CD1c-positive myeloid dendritic cell (primary cell): ENCODE results near the gene SLC2A4.

Experiments
- DNase-seq: peaks from one replicate; pipeline ENCODE4 v3.0.0-alpha.2; 2016; ENCODE audit errors: extremely low spot score

The SLC2A4 gene

GRCh38 chr17:7306911-7307685, 25.6 kb downstream of the SLC2A4 start, which contains the start of gene EIF5A:
EIF5A (plus strand) TSS chr17:7307628; CDS start chr17:7309636, 2,008 bp downstream.
- DNase-seq, result peak; percentile 100

DNA sequence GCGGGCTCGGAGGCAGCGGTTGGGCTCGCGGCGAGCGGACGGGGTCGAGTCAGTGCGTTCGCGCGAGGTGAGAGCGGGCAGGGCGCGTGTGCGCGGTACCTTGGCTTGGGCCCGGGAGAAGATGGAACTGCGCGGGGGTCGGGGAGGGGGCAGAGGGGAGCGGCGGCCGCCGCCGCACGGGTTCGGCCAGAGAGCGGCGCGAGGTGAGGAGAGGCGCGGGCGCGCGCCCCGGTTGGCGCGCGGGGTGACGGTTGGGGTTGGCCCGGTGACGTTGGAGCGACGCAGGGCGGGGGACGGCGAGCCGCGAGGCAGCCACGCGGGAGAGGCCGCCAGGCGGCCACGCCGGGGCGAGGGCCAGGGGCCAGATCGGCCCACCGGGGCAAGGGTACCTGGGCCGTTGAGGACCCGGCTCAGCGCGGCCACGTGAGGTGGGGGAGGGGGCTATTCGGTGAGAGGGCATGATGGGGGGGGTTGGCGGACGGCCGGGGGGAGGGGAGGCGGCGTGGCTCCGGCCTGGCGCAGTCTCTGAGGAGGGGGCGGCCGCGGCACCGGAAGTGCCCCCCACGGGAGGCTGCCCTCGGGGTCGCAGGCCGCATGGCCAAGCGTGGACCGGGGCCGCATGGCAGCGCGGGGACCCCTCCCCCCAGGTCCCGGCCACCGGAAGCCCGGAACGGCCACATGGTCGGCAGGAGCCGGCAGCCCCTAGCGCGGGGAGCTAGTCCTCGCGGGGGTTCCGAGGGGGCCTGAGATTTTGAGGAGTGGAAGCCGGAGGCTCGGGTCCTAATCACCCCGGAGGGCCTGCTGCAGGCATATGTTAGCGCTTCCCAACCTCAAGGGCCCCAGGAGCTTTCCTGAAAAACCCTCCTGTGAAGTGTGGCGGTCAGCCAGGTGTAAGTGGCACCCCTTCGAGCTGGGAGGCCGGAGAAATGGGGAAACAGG, 26.4 kb downstream of the SLC2A4 start:
- peak; percentile 70 for DNase-seq

DNA sequence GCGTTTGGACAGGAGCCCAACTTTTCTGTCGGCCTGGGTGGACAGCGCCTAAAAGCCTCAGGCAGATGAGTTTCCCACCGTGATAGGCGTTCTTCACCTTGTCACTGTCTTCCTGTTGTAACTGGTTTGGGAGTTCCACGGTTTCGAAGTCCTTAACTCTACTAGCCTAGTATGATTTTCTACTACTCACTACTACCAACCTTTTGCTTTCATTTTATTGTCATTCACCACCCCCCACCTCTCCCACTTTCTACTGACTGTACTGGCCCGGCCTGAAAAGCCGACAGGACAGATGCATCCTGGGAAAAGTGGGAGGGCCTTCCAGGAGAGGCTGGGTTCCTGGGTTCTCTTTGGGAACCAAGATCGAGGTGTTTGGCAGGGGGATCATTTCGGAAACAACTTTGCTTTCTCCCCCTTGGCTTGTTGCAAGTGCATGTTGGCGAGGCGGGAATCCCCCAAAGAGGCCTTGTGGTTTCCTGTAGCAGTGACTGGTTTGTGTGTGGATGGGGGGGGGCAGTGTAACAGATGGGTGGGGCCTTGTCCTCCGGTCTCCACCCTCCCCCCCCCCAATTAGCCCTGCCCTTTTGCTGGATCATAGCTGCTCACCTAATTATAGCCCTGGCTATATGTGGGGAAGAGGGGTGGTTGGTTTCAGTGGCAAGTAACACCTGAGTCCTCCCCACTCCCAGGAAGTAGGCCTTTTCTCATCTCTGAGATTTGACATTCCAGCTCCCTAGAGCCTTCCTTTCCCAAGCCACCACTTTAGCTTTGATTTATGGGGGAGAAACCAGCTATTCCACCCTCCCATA, 27.3 kb downstream of the SLC2A4 start:
- DNase-seq, result peak; percentile 83

DNA sequence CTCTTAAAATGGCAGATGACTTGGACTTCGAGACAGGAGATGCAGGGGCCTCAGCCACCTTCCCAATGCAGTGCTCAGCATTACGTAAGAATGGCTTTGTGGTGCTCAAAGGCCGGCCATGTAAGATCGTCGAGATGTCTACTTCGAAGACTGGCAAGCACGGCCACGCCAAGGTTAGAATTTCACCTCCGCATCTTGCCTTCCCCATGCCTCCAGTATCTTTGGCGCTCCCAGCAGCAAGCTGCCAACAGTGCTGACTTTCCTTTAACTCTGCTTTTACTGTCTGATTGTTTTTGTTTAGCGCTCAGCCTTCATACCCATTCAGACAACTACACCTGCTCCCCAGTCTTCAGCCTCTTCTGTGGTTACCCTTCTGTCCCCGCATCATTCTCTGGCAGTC, 28.1 kb downstream of the SLC2A4 start:
- no peak for DNase-seq

DNA sequence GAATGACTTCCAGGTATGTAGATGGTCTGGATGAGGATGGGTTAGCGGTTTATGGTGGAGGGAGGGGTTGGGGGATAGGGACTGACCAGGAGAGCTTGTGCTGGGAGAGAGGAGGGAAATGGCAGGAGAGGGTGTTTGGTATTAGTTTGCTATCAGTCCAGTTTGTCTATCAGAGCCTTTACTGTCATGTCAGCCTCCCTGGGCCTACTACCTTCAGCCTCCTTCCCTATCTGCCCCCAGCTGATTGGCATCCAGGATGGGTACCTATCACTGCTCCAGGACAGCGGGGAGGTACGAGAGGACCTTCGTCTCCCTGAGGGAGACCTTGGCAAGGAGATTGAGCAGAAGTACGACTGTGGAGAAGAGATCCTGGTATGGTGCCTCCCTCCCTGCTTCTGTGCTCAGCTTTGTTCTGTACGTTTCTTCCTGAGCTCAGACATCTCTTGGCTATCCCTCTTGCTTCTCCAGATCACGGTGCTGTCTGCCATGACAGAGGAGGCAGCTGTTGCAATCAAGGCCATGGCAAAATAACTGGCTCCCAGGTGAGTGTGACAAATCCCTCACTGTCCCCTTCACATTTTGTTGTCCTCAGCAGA, 29.7 kb downstream of the SLC2A4 start:
- no peak for DNase-seq

DNA sequence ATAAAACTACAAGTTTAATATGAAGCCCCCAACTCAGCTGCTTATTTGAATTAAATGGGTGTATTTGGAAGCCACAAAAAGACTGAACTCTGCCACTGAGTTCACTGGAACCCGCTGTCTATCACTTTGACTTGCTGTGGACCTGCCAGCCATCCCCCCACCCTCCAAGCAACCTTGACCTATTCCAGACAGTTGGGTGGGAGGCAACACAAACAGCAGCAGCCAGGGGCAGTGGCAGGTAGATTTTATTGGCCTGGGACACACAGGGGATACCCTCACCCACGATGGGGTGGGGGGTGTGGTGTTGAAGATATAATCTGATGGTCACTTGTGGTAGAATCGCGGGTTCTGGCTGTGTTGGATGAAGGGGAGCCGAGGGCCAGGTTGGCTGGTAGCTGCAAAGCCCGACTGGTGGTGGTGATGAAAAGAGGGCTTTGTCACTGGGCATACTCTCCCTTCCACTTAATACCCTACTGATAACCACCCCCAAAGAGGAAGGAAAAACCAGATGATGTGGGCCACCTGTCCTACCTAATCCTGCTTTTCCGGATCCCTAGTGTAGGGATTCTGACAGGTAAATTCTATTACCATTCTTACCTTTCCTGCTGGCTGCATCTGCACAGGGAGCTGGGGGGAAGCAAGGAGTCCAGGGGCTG, 31.0 kb downstream of the SLC2A4 start:
- DNase-seq, result no peak

DNA sequence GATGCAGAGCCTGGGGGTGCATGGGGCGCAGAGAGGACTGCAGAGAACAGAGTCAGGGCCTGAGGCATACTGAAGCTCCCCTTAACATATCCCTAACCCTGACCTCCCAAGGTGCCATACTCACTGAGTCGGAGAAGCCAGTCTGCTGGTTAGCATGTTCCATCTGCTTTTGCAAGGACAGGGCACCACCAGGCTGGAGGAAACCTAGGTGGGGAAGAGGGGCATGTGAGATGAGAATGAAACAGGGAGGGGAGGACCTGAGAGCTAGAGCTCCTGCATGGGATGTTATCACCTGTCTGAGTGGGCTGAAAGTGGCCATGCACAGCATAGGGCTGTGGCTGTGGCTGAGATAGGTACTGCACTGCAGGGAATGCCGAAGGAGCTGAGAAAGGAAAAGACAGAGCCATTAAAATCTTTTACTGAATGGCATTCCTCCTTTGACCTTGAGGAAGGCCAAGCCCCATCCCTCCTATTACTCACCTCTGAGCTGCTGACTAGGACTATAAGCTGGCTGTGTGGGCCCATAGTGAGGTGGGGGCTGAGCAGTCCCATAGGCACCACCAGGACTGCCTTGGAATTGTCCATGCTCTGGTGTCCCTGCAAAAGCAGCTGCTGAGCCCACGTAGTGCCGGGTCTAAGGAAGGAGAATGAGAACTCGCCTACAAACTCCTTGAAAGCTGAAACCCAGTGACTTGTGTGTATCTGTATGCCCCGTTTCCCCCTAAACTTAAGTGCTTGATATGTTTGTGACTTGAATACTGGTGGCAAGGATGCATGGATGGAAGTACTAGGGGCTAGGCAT, 31.8 kb downstream of the SLC2A4 start:
- no peak for DNase-seq

DNA sequence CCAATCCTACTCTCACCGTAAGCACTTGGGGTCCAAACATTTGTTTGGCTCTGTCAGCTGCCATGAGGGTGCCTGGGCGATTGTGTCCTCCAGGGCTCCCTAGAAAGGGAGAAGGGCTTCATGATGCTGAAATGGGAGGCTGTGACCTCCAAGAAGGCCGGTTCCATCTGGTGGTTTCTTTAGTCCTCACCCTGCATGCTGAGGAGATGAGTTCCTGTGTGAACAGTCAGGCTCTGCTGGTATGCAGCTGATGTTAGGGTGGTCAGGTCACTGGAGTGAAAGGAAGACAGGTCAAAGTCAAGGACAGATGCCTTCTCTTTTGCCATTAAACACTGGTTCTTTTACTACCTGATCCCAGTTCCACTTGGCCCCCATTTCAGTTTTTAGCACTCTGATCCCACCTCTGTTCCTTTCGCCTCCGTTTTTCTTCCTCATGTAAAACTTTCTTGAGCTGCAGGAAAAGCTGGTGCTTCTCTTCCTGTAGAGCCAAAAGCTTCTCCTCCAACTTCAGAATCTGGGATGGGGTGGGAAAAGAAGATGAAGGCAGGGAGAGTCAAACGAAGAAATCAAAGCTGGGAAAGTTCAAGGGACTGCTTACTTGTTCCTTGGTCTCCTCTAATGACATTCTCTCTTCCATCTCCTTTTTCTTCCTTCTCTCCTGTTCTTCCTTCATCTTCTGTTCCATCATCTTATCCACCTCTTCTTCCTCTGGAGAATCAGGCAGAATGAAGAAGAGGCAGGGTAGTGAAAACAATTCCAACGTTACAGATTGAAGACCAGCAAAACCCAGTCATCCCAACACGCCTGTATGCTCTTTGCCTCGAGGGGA, 32.6 kb downstream of the SLC2A4 start:
- no peak for DNase-seq

DNA sequence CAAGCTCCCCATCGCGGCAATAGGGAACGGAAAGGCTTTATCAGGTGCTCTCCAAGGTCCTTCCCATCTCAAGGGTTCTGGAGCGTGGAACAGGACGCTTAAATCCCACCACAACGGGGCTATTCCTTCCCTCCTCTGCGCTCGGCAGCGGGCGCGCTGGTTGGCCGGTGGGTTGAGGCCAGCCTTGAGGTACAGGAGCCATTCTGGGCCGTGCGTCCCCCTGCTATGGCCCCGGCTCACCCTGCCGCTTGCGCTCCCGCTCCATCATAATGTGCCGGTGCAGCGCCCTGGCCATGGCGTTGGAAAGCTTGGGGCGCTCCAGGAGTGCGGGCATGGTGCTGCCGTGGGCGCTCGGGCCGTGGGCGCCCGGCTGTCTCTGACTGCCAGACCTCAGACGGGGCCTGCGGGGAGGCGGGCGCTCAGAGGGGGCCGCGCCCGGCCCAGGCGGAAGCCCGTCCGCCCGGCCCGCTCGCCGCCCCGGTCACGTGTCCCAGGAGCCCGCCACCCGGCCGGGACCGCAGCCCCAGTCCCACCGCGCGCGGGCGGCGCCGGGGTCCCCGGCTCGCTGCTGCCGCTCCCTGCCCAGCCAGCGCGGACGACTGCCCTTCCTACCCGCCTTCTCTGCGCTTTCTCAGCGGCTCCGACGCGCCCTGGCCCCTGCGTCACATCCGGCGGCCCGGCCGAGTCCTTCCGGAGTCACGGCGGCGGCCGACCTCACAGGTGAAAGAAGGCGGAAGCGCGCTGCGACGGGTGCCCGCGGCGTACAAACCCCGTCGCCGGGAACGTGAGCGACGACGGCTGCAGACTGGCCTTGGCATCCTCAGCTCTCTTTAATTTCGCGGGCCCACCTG, 33.4 kb downstream of the SLC2A4 start, which contains the start of gene GPS2:
TSS of gene GPS2 (minus strand) at position 642 of the 851 bp plus-strand sequence. CDS start at position 334, 308 bp downstream.
- peak; percentile 92 for DNase-seq

DNA sequence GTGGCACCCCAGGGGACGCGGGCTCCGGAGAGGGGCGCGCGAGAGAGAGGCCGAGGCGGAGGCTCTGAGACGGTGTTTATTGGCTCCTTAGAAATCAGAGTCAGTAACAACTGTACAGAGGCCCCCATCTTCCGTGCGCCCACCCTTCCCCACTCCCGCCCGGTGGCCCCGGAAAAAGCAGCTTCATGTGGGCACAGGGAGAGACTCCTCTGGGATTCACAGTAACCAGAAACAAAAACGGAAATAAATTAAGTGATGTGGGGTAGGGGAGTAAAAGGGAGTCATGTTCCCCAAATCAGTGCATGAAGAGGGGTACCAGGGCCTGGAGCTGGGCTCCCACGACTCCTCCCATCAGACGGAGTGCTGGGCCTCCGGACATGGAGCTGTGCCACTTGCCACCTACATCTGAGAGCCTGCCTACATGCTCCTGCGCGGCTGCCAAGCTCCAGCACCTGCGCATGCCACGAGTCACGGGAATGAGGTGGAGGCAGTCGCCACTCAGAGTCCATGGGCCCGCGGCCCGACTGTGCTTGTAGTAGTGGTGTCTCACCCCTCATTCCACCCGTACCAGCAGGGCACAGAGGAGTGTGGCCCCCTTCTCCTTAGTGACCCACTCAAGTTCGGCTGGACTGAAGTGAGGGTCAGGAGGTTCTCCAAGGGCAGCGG, 34.2 kb downstream of the SLC2A4 start:
- DNase-seq, result no peak

DNA sequence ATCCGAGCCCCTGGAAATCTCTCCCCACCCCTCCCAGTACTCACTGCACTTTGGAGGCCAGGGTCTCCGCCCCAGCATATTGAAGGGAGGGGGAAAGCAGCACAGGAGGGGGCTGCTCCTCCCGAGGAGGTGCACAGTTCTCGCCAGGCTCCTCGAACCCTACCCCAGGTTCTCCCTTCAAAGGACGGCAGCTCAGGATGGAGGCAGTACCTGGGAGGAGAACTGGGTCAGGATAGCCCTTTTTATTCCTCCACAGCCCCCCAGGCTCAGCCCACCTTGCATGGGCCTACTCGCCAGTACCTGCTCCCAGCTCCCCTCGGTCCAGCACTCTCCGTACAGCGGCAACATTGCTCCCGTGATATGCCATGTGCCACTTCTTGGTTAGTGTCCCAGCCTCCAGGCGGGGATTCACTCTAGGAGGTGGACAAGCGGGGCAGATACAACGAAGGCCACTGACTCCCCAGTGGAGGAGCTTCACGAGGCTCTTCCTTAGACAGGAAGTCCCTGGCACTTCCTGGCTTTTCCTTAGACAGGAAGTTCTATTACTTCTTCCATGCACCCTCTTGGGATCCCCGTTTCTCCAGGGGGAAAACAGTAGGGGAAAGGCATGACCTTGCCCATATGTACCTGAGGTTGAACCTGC, 35.8 kb downstream of the SLC2A4 start:
- DNase-seq, result no peak

DNA sequence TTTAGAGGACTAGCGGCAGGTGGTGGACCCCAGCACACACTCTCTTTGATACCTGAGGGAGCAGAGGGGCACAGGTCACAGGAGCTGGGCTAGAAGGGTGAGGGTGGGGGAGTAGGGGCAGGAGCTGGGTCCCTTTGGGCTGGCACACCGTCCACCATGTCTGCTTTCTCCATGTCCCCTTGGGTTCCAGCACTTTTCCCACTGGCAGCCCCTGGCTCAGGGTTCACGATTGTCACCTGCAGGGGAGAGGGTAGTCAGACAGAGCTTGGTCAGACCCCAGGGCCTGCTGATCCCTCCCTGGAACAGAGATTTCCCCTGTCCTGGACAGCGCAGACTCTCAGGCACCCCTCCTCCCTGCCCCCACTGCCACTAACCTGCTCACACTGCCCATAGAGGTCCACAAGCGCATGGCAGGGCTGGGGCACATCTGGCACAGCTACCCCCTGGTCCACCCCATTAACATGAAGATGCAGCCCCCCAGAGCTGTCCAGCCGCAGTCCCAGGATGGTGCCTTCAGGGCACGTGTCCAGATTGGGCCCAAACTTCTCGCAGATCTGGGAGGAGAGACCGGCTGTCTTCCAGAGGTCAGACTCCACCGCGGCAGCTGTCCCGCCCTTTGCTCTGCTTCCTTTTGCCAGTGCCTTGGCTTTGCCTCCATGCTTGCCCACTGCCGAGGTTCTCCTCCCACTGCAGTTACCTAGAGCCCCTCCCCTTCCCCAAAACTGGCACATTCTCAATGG, 36.8 kb downstream of the SLC2A4 start:
- DNase-seq, result no peak

DNA sequence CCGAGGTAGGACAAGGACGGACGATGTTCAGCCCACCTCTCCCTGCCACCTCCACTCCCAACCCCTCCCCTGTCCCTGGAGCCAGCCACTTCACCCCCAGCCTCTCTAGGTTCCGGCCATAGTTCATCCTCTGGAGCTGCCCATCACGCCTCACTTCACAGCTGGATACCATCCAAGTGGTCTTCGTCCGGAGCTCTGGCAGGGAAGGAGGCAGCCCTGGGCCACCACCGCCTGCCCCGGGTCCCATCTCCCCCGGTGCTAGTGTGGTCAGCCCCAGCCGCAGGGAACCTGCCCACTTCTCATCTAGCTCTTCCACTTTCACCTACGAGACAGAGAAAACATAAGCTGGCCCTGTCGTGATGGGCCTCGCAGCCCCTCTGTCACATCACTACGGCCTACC, 39.9 kb downstream of the SLC2A4 start:
- DNase-seq, result no peak

DNA sequence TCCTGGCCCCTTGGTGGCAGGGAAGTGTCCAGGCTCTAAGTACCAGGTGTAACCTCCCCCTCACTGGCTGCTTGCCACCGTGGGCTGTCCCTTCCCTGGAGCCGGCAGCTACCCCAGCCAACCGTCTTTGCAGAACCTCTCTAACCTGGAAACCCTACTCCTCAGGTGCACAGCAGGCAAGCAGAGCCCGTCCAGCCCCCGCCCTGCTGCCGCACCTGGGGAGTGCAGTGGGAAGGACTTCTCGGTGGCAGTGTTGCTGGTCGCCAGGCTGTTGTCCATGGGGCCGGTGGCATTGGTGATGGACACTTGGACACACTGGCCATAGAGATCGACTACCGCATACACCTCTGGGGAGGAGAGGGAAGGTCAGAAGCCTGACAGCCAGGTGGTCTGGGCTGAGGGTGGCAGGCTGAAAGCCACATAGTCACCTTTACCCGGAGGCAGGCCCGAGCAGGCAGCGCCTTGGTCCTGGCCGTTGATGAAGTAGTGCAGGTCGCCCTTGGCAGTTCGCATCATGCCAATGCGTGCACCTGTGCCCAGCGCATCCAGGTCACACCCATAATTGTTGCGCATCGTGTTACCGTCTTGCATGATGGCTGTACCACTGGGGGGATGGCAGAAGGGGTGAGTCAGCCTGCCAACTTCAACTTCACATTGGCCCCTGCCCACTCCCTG, 41.1 kb downstream of the SLC2A4 start:
- DNase-seq, result no peak

GRCh38 chr17:7323731-7324437, 42.4 kb downstream of the SLC2A4 start:
- peak; percentile 61 for DNase-seq
